IPS DF 4.7 (cell line): ENCODE measurements around the gene TP53I11.

Experiments used
- DNase-seq: peaks from one replicate; pipeline ENCODE4 v3.0.0-alpha.2; 2013; ENCODE audit warnings: low spot score; ENCODE audit errors: extremely low read depth

The TP53I11 gene

GRCh38 chr11:44978961-44979331 lies 28.3 kb upstream of the TP53I11 start:
- DNase-seq = no peak

GRCh38 chr11:44978274-44978960 lies 27.7 kb upstream of the TP53I11 start:
- no peak for DNase-seq

DNA sequence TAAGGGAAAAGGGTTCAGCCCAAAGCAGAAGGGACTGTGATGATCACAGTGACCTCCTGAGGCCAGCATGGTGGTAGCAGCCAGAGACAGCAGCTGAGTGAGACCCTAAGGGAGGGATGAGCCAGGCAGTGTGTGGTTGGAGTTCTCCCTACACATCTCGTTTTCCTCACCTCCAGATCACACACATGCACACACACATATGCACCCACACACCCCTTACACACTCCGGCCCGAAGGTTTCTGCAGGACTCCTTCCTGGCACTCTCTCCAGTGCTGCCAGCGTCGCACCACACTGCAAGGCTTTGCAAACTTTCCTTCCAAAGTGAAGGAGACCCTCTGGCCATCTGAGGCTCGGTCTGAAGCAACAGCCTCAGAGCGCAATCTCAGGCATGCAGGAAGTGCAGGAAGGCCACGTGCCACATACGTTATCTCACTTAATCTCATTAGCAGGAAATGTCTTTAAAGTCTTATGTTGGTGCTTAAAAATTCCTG lies 26.9 kb upstream of the TP53I11 start:
- no peak for DNase-seq

- DNase-seq = no peak
Measured at GRCh38 chr11:44976576-44976975, 25.9 kb upstream of the TP53I11 start.

GRCh38 chr11:44974402-44975000 lies 23.8 kb upstream of the TP53I11 start:
- DNase-seq = no peak

- DNase-seq = no peak
Measured at GRCh38 chr11:44973632-44974401, 23.1 kb upstream of the TP53I11 start.

- DNase-seq = no peak
Measured at GRCh38 chr11:44972746-44973435, 22.2 kb upstream of the TP53I11 start.

- no peak for DNase-seq
Measured at GRCh38 chr11:44971185-44971584, 20.5 kb upstream of the TP53I11 start.

GRCh38 chr11:44970293-44970692 lies 19.6 kb upstream of the TP53I11 start:
- DNase-seq = no peak

DNA sequence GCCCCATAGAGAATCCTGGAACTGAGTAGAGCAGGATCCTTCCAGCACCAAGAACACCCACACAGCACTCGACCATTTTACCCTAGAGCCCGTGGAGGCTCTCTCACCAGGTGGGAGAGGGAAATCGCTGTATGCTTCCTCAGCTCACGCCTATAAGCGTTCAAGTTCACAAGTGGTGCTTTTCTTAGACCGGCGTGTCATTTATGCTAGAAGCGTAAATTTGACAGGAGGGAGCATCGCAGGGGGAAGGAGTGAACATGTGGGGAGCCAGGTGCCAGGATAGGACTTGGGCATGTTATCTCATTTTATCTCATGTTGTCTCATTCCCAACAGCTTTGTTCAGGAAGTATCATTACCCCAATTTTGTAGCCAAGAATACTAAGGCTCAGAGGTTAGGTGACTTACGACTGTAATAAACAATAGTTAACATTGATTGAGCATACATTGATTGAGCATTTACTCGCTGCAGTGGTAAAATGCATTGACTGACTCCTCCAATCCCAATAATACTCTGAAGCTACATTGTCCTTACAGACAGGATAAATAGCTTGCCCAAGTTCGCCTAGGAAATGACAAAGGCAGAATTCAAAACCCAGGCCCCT lies 19.1 kb upstream of the TP53I11 start:
- no peak for DNase-seq

DNA sequence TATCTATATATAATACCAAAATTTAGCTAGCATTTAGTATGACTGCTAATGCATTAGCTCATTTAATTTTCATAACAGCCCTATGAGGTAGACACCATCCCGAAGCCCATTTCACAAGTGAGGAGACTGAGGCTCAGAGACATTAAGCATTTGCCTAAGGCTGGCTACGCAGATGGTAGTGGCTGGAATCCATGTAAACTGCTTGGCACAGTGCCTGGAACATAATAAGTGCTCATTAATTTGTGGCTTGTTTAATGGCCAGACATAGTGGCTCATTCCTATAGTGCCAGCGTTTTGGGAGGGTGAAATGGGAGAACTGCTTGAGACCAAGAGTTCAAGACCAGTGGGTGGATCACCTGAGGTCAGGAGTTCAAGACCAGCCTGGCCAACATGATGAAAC lies 17.8 kb upstream of the TP53I11 start:
- DNase-seq = no peak

DNA sequence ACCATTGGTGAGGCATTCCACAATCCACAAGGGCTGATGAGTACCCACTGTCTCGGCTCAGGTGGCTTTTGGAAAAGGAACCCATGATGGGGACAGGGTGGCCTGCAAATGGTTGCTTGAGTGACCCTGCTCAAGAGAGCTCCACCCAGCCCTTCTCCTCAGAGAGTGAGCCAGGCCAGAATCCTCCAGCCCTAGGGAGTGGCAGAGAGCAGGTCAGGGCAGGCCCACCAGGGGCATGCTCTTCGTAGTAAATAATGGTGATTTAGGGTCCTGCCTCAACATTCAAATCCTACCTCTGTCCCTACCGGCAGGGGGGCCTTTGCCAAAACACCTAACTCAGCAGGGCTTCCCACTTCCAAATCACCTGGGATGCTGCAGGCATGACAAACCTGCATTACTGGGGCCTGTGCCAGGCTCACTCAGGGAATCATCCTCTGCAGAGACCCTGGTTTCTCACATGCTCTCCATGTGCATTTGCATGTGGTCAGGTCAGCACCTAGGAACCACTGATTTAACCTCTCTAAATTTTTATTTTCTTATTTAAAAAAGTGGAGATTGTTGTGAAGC lies 17.3 kb upstream of the TP53I11 start:
- DNase-seq = no peak

DNA sequence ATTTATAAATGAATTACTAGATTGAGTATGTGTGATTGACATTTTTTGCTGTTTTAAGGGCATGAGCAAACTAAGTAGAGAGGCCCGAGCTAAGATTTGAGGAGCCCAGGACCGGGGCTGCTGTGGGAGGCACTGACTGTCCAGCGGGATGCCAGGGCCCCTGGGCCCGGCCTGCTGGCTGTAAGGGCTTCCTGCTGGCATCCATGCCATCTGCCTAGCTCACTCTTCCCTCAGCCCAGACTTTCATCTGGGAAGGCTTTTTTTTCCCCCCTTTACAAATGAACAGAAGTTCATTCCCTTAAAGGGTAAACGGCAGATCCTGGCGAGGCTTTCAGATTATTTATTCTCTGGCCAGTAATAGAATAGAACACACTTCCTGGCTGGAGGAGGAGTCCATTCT lies 16.0 kb upstream of the TP53I11 start:
- no peak for DNase-seq

GRCh38 chr11:44964526-44965209 lies 14.0 kb upstream of the TP53I11 start:
- DNase-seq = no peak

GRCh38 chr11:44963948-44964347 lies 13.3 kb upstream of the TP53I11 start:
- DNase-seq = no peak

GRCh38 chr11:44963136-44963535 lies 12.5 kb upstream of the TP53I11 start:
- DNase-seq = no peak

DNA sequence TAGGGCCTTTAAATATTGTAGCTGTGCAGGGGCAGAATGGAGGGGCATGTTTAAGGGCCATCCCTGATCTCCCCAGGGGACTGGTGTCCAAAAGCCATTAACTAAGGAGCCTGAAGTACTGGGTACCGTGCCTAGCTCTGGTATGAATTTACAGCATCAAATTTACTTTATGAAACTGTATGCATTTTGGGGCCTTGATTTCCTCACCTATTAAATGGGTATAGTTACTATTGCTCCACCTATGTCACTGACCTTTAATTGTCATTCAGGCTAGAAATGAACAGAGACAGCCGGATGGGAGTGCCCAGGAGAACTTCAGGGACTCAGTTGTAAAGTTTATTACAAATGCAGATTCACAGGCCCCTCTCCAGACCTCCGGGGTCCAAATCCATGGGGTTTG lies 11.8 kb upstream of the TP53I11 start:
- DNase-seq = no peak

- DNase-seq = no peak
Measured at GRCh38 chr11:44960200-44960845, 9.6 kb upstream of the TP53I11 start.

DNA sequence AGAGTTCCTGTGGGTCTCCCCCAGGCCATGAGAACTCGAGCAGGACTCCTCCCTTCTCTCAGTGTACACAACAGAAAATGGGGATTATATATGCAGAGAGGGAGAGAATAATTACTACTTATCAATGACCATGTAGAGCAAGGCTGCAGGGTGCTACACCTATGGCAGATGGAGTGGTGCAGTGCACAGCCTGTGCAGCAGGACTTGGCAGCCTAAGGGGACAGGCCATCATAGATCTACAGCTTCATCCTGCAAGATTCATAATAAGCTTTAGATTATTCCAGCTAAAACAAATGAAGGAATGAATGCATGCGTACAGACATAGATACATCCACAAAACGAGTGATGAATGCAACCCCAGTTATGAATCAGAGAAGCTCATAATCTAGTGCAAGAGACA lies 8.4 kb upstream of the TP53I11 start:
- DNase-seq = no peak
